Measurements from ENCODE around the gene CYB5R4. TPM values are rescaled to one million over a fixed set of nuclear protein-coding genes. Genes with fewer than 3 reads are reported as not detected.

CYB5R4 gene
- polyA plus RNA-seq, 2 of the 4 experiments (the other 2 are of a cell fraction): 21.3 to 25.5 TPM

- TF ChIP-seq CBX8 (IDR thresholded peaks at IDR 0.05) (no peak), PHF8 (IDR thresholded peaks at IDR 0.05; ENCODE audit: borderline replicate concordance, low read depth) (no peak), RNF2 (IDR thresholded peaks at IDR 0.05; ENCODE audit: borderline replicate concordance, low read depth) (no peak), MYC (IDR thresholded peaks at IDR 0.05; ENCODE audit: borderline replicate concordance, low read length) (no peak)
These were observed 143.6 kb downstream of the CYB5R4 start (continued) for GRCh38 chr6:84003131-84003530.

GRCh38 chr6:84003654-84004053 is 144.2 kb downstream of the CYB5R4 start:
- Histone ChIP-seq H3K9me3 (no peaks in the 10 kb centered on the region), H3K27ac (no peak overlapping the region), H3K4me1 (no peaks in the 10 kb centered on the region), H3K4me2 (no peak overlapping the region), H3K4me3 (no peak overlapping the region)
- TF ChIP-seq PHF8 (IDR thresholded peaks at IDR 0.05; ENCODE audit: borderline replicate concordance, low read depth) (no peak), SREBF2 (IDR thresholded peaks at IDR 0.05) (no peak), KDM1A (IDR thresholded peaks at IDR 0.05; ENCODE audit: low read depth) (no peak), POLR2A (IDR thresholded peaks at IDR 0.05; ENCODE audit: low read length) (no peak), ELK1 (IDR thresholded peaks at IDR 0.05; ENCODE audit: low read depth, low read length) (no peak), MAZ (IDR thresholded peaks at IDR 0.05; ENCODE audit: borderline replicate concordance, low read depth, low read length) (no peak), HOXA7 (CRISPR knock-in tag; IDR thresholded peaks at IDR 0.05) (no peak), CTCF (IDR thresholded peaks at IDR 0.05) (no peak), EHF (CRISPR knock-in tag; IDR thresholded peaks at IDR 0.05) (no peak), ZNF302 (CRISPR knock-in tag; IDR thresholded peaks at IDR 0.05) (no peak), BHLHE40 (IDR thresholded peaks at IDR 0.05; ENCODE audit: low read depth, low read length) (no peak), ATOH8 (CRISPR knock-in tag; IDR thresholded peaks at IDR 0.05; ENCODE audit: low read depth) (no peak), HEYL (CRISPR knock-in tag; IDR thresholded peaks at IDR 0.05) (no peak), EP300 (IDR thresholded peaks at IDR 0.05) (no peak), RARB (CRISPR knock-in tag; IDR thresholded peaks at IDR 0.05) (no peak), RNF2 (IDR thresholded peaks at IDR 0.05; ENCODE audit: borderline replicate concordance, low read depth) (no peak), CEBPB (IDR thresholded peaks at IDR 0.05) (no peak), RFX5 (IDR thresholded peaks at IDR 0.05) (no peak)
- 57% methylated on average over 4 of the region's 4 CpGs for WGBS (ENCODE audit: missing lambda C conversion rate)
- no peak for ATAC-seq
- ChIA-PET POLR2A (no interaction called here), CTCF (no interaction called here)
- DNase-seq (ENCODE audit: low read depth in 1 of 2, low spot score in 1 of 2): no peak
- no peak for FAIRE-seq

- Histone ChIP-seq H3K4me1 (no peaks in the 10 kb centered on the region), H3K9me3 (no peaks in the 10 kb centered on the region), H3K4me3 (no peak overlapping the region), H3K27ac (no peak overlapping the region), H3K4me2 (no peak overlapping the region)
- DNase-seq (ENCODE audit: low read depth in 1 of 2, low spot score in 1 of 2) (no peak), ATAC-seq (no peak), FAIRE-seq (no peak)
- CTCF ChIA-PET: no interaction called here
- POLR2A ChIA-PET: no interaction called here
- TF ChIP-seq CBX8 (IDR thresholded peaks at IDR 0.05): no peak
- WGBS (ENCODE audit: missing lambda C conversion rate): 52% methylated on average over 5 of the region's 5 CpGs
These were observed 148.4 kb downstream of the CYB5R4 start for GRCh38 chr6:84007871-84008270.

GRCh38 chr6:84013354-84013753 is 153.9 kb downstream of the CYB5R4 start:
- ATAC-seq (no peak), FAIRE-seq (no peak), DNase-seq (ENCODE audit: low read depth in 1 of 2, low spot score in 1 of 2) (no peak)
- Histone ChIP-seq H3K27ac (no peak overlapping the region), H3K4me2 (no peak overlapping the region), H3K9me3 (no peaks in the 10 kb centered on the region), H3K4me1 (no peaks in the 10 kb centered on the region), H3K4me3 (no peak overlapping the region)
- ChIA-PET CTCF (no interaction called here), POLR2A (no interaction called here)
- WGBS (ENCODE audit: missing lambda C conversion rate): 64% methylated on average over 2 of the region's 2 CpGs
- no peak for TF ChIP-seq MAFK (IDR thresholded peaks at IDR 0.05; ENCODE audit: partially characterized antibody)
